Measurements from ENCODE around the gene ATF1.

DNA sequence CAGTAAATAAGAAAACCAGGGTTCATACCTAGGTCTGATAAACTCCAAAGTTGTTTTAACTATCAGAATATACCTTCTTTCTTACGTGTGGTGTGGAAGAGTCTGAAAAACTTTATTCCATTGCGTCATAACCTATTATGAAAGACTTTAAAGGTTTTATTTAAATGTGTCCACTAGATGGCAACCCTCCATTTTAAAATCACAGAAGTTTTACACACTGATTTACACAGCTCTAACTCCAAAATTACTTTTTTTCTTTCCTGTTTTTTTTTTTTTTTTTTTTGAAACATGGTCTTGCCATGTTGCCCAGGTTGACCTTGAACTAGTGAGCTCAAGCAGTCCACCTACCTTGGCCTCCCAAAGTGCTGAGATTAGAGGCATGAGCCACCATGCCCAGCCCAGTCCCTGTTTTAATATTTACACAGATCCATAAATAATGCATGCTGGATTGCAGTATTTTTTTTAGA lies 61.5 kb downstream of the ATF1 start:
- TF ChIP-seq BHLHE40 (IDR thresholded peaks at IDR 0.05; ENCODE audit: borderline replicate concordance) (no peak), FOXA1 (IDR thresholded peaks at IDR 0.05) (no peak)
